ENCODE measurements around the gene CCDC175. TPM values are rescaled to one million over a fixed set of nuclear protein-coding genes. Genes with fewer than 3 reads are reported as not detected.

CCDC175 gene
- total RNA-seq, 1 donor from 2014 or later: 0.39 TPM

DNA sequence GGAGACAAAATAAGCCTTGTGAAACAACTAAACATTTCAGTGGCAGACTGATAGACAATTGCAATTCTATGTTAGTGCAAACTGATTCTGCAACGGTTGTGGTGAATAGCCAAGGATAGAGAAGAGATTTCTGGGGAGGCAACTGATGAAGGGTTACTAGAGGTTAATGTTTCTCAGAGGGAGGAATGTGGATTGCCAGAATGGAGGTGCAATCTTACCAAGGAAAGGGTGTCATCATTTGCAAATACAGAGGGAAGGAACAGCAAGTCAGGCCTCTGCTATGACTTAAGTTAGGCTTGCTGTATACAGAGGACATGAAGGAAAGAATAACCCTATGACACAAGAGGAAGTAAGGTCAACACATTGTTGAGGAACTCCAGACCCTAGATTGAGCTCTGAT lies 35.8 kb downstream of the CCDC175 start:
- Mint-ChIP-seq H3K4me1 (ENCODE audit: unreplicated experiment) (no peaks in the 10 kb centered on the region), H3K27ac (no peak overlapping the region)

DNA sequence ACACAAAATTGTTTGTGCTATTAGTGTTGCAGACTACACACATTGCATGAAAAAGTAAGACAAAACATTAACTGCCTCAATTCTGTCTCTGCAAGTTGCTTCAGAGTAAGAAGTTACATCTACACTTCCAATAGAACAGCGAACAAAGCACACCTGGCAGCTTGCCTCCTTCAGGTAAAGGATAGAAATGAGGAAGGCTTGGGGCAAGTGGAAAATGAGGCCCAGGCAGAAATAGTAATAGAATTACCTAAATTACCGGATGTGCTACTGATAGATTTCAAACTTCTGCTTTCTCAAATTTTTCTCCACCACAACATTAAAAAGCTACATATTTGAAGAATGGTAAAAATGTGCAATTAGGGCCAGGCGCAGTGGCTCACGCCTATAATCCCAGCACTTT lies 37.7 kb downstream of the CCDC175 start:
- DNase-seq (ENCODE audit: extremely low spot score, unreplicated experiment): no peak
- TF ChIP-seq, protein P1, sequence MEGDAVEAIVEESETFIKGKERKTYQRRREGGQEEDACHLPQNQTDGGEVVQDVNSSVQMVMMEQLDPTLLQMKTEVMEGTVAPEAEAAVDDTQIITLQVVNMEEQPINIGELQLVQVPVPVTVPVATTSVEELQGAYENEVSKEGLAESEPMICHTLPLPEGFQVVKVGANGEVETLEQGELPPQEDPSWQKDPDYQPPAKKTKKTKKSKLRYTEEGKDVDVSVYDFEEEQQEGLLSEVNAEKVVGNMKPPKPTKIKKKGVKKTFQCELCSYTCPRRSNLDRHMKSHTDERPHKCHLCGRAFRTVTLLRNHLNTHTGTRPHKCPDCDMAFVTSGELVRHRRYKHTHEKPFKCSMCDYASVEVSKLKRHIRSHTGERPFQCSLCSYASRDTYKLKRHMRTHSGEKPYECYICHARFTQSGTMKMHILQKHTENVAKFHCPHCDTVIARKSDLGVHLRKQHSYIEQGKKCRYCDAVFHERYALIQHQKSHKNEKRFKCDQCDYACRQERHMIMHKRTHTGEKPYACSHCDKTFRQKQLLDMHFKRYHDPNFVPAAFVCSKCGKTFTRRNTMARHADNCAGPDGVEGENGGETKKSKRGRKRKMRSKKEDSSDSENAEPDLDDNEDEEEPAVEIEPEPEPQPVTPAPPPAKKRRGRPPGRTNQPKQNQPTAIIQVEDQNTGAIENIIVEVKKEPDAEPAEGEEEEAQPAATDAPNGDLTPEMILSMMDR (conservative IDR thresholded peaks at IDR 0.05): no peak

More for the DNA sequence above, 35.8 kb downstream of the CCDC175 start:
- H3K27me3 Mint-ChIP-seq: no peaks in the 10 kb centered on the region
- TF ChIP-seq, protein P1 (conservative IDR thresholded peaks at IDR 0.05): no peak
- H3K9me3 Mint-ChIP-seq: no peaks in the 10 kb centered on the region
- H3K4me3 Mint-ChIP-seq: no peak overlapping the region
- no peak for DNase-seq (ENCODE audit: extremely low spot score, unreplicated experiment)
- H3K36me3 Mint-ChIP-seq: no peaks in the 10 kb centered on the region

GRCh38 chr14:59537476-59537875 lies 39.1 kb downstream of the CCDC175 start:
- TF ChIP-seq, protein P1 (conservative IDR thresholded peaks at IDR 0.05): no peak
- no peak overlapping the region for H3K27ac Mint-ChIP-seq
- peaks cover 5% of the 10 kb centered on the region for H3K4me1 Mint-ChIP-seq (ENCODE audit: unreplicated experiment)
- no peaks in the 10 kb centered on the region for H3K9me3 Mint-ChIP-seq
- H3K27me3 Mint-ChIP-seq: no peaks in the 10 kb centered on the region
- H3K36me3 Mint-ChIP-seq: no peaks in the 10 kb centered on the region
- DNase-seq (ENCODE audit: extremely low spot score, unreplicated experiment): no peak
- H3K4me3 Mint-ChIP-seq: no peak overlapping the region

More for the DNA sequence above, 37.7 kb downstream of the CCDC175 start:
- Mint-ChIP-seq H3K9me3 (no peaks in the 10 kb centered on the region), H3K36me3 (no peaks in the 10 kb centered on the region), H3K27ac (no peak overlapping the region), H3K4me1 (ENCODE audit: unreplicated experiment) (peaks cover 5% of the 10 kb centered on the region), H3K4me3 (no peak overlapping the region), H3K27me3 (no peaks in the 10 kb centered on the region)

- Mint-ChIP-seq H3K9me3 (no peaks in the 10 kb centered on the region), H3K36me3 (no peaks in the 10 kb centered on the region), H3K4me3 (no peak overlapping the region), H3K27me3 (no peaks in the 10 kb centered on the region), H3K27ac (no peak overlapping the region), H3K4me1 (ENCODE audit: unreplicated experiment) (peaks cover 5% of the 10 kb centered on the region)
- TF ChIP-seq, protein P1 (conservative IDR thresholded peaks at IDR 0.05): no peak
- DNase-seq (ENCODE audit: extremely low spot score, unreplicated experiment): no peak
Measured at GRCh38 chr14:59534361-59534987, 42.1 kb downstream of the CCDC175 start.

DNA sequence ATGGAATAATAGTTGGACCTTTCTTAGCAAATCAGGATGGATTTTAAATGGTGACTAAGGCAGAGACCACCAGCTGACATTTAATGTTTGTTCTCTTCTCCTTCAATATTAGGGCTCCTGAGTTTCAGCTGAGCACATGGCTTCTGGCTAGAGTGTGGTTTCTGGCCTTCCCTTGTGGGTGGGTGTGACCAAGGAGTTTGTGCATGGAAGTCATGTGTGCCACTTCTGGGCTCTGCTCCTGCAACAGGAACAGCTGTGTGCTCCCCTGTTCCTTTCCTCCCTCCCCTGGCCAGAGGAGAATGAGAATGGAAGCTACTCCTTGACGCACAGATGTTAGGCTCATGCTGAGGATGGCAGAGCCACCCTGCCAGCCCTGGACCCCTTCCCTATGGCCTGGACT lies 44.2 kb downstream of the CCDC175 start:
- no peak overlapping the region for H3K27ac Mint-ChIP-seq
- DNase-seq (ENCODE audit: extremely low spot score, unreplicated experiment): no peak
- H3K9me3 Mint-ChIP-seq: no peaks in the 10 kb centered on the region
- H3K27me3 Mint-ChIP-seq: peaks cover 3% of the 10 kb centered on the region
- H3K4me1 Mint-ChIP-seq (ENCODE audit: unreplicated experiment): peaks cover 5% of the 10 kb centered on the region
- TF ChIP-seq, protein P1 (conservative IDR thresholded peaks at IDR 0.05): no peak
- no peaks in the 10 kb centered on the region for H3K36me3 Mint-ChIP-seq
- H3K4me3 Mint-ChIP-seq: no peak overlapping the region

All from type B pancreatic cell (in vitro differentiated cells).